Activated CD8-positive, alpha-beta memory T cell treated with anti-CD3 and anti-CD28 coated beads for 36 hours (primary cell): ENCODE data around the gene HCFC1. TPM values are rescaled to one million over a fixed set of nuclear protein-coding genes. Genes with fewer than 3 reads are reported as not detected.

Experiments used
- CTCF ChIA-PET: fragments of 350-600 bp; sonication (Branson Sonifier 250); formaldehyde crosslinking; loops from one replicate; lab custom pipeline; 2021; ENCODE audit warnings: antibody characterized with exemption; lab: Charles Lee
- POLR2A ChIA-PET: fragments of 350-600 bp; sonication (Branson Sonifier 250); formaldehyde crosslinking; loops from one replicate; lab custom pipeline; 2021; ENCODE audit warnings: antibody characterized with exemption; lab: Charles Lee
- total RNA-seq, 2 experiments: library from RNA; stranded (reverse); gene quantifications; one replicate each; pipeline ENCODE4 v1.2.3, GENCODE V29; 2021

The HCFC1 gene
- total RNA-seq, 2 experiments from 2014 or later, result 136 to 142 TPM

- ChIA-PET CTCF (interaction anchor here (1.7 kb wide), 1 partner anchor 12 kb away, joined by 4 read pairs; the partner anchor contains the start of gene TMEM187), POLR2A (interaction anchor here (0.7 kb wide), 1 partner anchor 13 kb away, joined by 4 read pairs; the partner anchor contains the start of gene HCFC1)
These were observed 12.9 kb upstream of the HCFC1 start for GRCh38 chrX:153984351-153985178.

DNA sequence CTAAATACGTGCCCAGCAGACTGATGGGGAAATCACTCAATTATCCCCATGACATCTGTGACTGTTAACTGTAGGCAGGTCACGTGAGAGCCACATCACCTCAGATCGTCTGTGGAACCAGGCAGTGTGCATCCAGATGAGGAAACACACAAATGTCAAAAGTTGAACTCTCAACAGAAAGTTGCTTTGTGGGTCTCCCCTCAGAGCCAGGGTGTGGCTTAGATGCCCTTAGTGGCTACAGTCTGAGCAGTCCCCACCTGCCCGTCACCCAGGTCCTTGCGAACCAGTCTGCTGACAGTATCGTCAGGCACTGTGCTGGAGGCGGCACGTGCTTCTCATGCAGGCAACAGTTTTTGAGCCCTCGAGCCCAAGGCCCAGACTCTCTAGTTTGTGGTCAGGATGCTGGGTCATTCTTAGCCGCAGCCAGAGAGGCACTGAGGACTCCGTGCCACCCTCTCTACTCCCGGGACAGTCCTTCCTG, 11.7 kb upstream of the HCFC1 start:
- ChIA-PET CTCF (no interaction called here), POLR2A (no interaction called here)

DNA sequence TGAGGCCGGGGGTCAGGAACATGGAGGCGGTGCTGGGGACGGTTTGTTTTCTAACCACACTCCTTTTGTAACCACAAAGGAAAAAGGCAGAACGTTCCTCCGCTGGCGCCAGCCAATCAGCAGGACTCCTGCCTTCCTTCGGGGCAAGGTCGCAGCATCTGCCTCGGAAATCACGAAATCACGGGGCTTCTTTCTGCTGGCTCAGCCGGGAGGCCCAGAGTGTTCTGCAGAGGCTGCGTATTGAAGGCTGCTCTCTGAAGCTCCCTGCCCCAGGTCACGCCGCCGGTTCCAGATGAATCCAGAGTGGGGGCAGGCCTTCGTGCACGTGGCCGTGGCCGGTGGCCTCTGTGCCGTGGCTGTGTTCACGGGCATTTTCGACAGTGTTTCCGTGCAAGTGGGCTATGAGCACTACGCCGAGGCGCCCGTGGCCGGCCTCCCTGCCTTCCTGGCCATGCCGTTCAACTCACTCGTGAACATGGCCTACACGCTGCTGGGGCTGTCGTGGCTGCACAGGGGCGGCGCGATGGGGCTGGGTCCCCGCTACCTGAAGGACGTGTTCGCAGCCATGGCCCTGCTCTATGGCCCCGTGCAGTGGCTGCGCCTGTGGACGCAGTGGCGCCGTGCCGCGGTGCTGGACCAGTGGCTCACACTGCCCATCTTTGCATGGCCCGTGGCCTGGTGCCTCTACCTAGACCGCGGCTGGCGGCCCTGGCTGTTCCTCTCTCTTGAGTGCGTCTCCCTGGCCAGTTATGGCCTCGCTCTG, 10.3 kb upstream of the HCFC1 start:
- POLR2A ChIA-PET, result interaction anchor here (1.0 to 2.2 kb wide), 3 partner anchors 10 to 38 kb away, joined by 4 to 14 read pairs (median 5); partner anchors contain the start of genes HCFC1 and TMEM187
- CTCF ChIA-PET, result interaction anchor here (0.7 to 1.3 kb wide), 3 partner anchors 11 to 56 kb away, joined by 3 to 4 read pairs (median 3); partner anchors contain the start of gene ARHGAP4

DNA sequence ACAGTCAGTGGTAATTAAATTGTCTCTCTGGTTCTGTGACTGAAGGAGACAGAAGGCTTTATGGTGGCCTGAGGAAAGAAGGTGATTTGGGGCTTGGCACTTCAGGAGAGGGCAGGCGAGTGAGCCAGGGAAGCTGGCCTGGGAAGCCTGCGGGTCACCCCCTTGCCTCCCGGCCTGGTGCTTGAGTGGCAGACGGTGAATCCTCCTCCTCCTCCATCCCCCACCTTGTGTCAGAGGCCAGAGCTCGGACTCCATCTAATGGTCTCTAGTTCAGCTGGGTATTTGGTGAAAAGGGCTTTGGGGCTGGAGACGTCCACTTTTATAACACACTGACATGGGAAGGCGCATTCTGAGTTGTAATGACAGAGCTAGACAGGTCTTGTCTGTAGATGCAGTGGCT, 9.6 kb upstream of the HCFC1 start:
- ChIA-PET POLR2A (interaction anchor here (0.6 to 2.2 kb wide), 4 partner anchors 9 to 154 kb away, joined by 3 to 14 read pairs (median 4); partner anchors contain the start of genes HCFC1 and TMEM187), CTCF (interaction anchor here (0.7 to 1.3 kb wide), 4 partner anchors 11 to 56 kb away, joined by 3 to 4 read pairs (median 3); partner anchors contain the start of gene ARHGAP4)

DNA sequence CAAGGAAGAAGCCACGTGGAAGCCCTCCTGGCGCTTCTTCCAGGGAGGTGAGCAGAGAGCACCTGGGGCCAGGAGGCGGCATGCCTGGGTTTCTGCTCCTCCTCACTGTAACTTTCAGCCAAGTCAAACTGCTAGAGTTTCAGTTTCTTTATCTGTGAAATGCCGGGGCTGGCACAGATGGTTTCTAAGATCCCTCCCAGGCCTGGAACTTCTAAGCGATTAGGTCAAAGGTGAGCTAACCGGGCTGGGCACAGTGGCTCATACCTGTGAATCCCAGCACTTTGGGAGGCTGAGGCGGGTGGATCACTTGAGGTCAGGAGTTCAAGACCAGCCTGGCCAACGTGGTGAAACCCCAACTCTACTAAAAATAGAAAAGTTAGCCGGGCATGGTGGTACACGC, 8.8 kb upstream of the HCFC1 start:
- POLR2A ChIA-PET, result interaction anchor here (0.7 to 2.2 kb wide), 2 partner anchors 9 to 42 kb away, joined by 4 to 14 read pairs; partner anchors contain the start of genes HCFC1 and TMEM187
- CTCF ChIA-PET, result interaction anchor here (1.2 to 1.3 kb wide), 2 partner anchors 10 to 33 kb away, joined by 3 read pairs; no protein-coding TSS in a partner anchor

- ChIA-PET POLR2A (no interaction called here), CTCF (no interaction called here)
These were observed 3.2 kb upstream of the HCFC1 start for GRCh38 chrX:153974726-153975286.

GRCh38 chrX:153974003-153974725, 2.5 kb upstream of the HCFC1 start:
- POLR2A ChIA-PET, result no interaction called here
- CTCF ChIA-PET, result interaction anchor here (1.1 kb wide), 1 partner anchor 40 kb away, joined by 3 read pairs; no protein-coding TSS in a partner anchor

- POLR2A ChIA-PET, result interaction anchor here (0.5 to 2.7 kb wide), 2 partner anchors 8 to 32 kb away, joined by 6 to 14 read pairs; no protein-coding TSS in a partner anchor
- CTCF ChIA-PET, result interaction anchor here (1.1 kb wide), 1 partner anchor 41 kb away, joined by 3 read pairs; no protein-coding TSS in a partner anchor
These were observed 1.7 kb upstream of the HCFC1 start for GRCh38 chrX:153973127-153974002.

DNA sequence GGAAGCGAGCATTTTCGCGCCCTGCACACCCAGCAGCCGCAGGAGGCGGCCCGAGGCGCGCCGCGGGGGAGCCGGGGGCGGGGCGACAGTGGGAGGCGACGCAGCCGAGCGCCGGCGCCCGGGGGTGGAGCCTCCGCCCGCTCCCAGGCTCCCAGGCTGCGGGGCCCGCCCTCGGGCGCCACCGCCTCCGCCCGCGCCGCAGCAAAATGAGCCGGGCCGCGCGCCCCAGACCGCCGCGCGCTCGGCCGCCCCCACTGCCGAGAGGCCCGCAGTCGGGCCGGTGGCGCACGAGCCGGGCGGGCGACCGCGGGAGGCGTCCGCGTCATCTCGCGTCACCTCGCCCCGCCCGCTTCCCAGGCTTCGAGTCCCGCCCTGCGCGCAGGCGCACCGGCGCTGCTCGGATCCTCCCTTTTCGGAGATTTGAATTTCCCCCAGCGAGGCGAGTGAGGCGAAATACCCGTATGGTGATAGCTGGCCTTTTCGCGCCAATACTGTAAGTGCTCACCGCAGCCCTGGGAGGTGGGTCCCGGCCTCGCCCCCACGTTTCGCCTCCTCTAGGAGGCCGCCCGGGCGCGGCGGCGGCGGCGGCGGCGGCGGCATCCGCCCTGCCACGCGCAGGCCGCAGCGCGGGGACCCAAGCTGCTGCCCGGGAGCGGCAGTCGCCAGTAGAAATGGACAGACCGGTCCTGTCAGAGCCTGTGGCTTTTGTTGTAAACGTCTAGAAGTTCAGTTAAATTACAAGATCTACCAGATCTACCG, 929 bp upstream of the HCFC1 start, which contains the start of gene TMEM187:
TMEM187 (plus strand) TSS at position 387 of the 759 bp plus-strand sequence. CDS start 9,309 bp downstream, outside the sequence.
- POLR2A ChIA-PET, result interaction anchor here (0.5 to 2.7 kb wide), 5 partner anchors 9 to 539 kb away, joined by 3 to 14 read pairs (median 4); partner anchors contain the start of gene RPL10
- CTCF ChIA-PET, result interaction anchor here (1.0 to 1.4 kb wide), 3 partner anchors 12 to 46 kb away, joined by 3 to 4 read pairs (median 3); partner anchors contain the start of gene ARHGAP4

DNA sequence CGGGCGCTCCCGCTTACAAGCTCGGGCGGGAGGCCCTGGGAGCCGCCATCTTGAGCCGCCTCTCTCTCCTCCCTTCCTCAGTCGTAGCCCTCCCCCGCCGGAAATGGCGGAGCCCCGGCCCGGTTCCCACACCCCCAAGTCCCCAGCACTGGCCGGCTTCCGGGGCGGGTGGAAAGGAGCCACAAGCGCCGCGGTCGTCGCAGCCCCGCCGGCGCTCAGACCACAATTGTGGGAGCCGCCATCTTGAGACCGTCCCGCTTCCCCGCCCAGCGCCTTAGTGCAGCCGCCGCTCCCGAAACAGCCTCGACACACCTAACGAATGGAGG, 531 bp downstream of the HCFC1 start:
- POLR2A ChIA-PET, result interaction anchor here (0.5 to 2.7 kb wide), 5 partner anchors 10 to 400 kb away, joined by 3 to 14 read pairs (median 4); partner anchors contain the start of gene NAA10
- CTCF ChIA-PET, result interaction anchor here (0.6 to 1.5 kb wide), 3 partner anchors 10 to 45 kb away, joined by 3 to 5 read pairs (median 3); partner anchors contain the start of gene ARHGAP4

DNA sequence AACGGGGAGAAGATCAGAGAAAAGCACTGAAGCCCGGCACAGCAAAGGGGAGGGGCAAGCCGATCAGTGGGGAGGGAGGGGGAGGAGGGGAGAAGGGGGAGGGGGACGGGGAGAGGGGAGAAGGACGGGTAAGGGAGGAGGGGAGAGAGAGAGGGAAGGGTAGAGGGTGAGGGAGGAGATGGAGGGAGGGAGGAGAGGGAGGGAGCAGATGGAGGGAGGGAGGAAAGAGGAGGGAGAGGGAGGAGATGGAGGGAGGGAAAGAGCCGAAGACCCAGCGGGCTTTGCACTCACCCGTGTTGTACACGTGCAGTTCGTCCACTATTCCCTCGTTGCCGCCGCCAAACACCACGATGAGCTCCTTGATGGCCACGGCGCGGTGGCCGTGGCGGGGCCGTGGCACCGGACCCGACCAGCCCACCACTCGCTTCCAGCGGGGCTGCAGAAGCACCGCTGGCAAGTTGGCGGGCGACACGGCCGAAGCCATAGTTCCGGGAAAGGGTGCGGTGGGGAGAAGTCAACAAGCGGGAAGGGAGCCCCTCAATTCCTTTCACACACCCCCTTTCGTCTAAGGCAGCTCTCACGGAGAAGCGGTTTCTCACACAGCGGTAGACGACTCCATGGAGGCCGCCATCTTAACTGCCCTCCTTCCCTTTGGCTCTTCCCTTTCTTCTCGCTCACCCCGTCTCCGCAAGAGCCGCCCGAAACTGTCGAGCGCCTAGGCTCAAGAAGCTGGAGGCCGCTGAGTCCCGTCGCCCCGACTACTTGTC, 1.1 kb downstream of the HCFC1 start:
- POLR2A ChIA-PET, result interaction anchor here (0.5 to 2.7 kb wide), 7 partner anchors 11 to 401 kb away, joined by 3 to 14 read pairs (median 3); partner anchors contain the start of gene NAA10
- CTCF ChIA-PET, result interaction anchor here (0.6 to 1.5 kb wide), 3 partner anchors 11 to 44 kb away, joined by 3 to 5 read pairs (median 3); partner anchors contain the start of gene ARHGAP4

GRCh38 chrX:153969904-153970356, 1.7 kb downstream of the HCFC1 start:
- CTCF ChIA-PET, result interaction anchor here (0.6 to 1.5 kb wide), 3 partner anchors 11 to 43 kb away, joined by 3 to 5 read pairs (median 3); partner anchors contain the start of gene ARHGAP4
- POLR2A ChIA-PET, result interaction anchor here (0.7 to 1.3 kb wide), 3 partner anchors 43 to 45 kb away, joined by 3 read pairs; no protein-coding TSS in a partner anchor

DNA sequence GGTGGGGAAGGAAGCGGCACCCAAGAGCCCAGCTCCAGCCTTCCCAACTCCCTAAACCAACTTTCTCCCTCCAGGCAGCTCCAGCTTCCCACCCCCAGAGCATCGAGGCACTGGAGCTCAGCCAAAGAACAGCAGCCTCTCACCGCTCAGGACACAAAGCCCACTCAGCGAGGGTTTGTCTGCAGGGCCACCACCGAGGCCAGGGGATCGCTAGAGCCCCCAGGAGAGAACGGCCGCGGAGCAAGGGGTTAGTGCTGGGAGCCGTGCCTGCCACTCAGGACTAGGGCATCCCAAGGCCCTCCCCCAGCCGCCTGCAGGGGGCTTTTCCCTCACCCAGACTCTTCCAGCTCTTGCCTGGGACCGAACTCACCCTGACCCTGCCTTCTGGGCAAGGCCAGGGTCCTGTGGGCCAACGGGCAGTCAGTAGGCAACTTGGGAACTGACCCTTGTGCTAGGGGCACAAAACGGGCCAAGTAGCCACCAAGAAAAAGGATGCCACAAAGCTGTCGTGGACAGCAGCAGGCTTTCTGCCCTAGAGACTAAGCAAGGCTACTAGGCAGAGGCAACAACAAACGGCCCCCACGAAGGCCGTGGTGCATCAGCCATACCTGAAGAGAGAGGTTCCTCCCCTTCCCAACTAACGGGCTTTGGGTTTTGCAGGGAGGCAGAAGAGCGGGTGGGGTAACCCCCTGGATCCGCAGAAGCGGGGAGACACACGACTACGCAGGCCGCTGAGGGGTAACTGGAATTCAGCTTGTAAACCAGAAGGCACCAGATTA, 2.3 kb downstream of the HCFC1 start:
- CTCF ChIA-PET, result interaction anchor here (0.6 to 1.5 kb wide), 3 partner anchors 16 to 41 kb away, joined by 3 to 6 read pairs (median 3); no protein-coding TSS in a partner anchor
- POLR2A ChIA-PET, result interaction anchor here (1.2 to 1.3 kb wide), 2 partner anchors 42 to 45 kb away, joined by 3 read pairs; no protein-coding TSS in a partner anchor

GRCh38 chrX:153968754-153969124, 2.9 kb downstream of the HCFC1 start:
- ChIA-PET POLR2A (interaction anchor here (1.0 to 1.4 kb wide), 3 partner anchors 9 to 44 kb away, joined by 3 to 5 read pairs (median 3); partner anchors contain the start of gene ARHGAP4), CTCF (interaction anchor here (0.9 to 1.5 kb wide), 2 partner anchors 16 to 40 kb away, joined by 3 to 6 read pairs; no protein-coding TSS in a partner anchor)
